IPS DF 19.7 (cell line): Measurements from ENCODE around the gene TNIK.

Experiments used
- DNase-seq: peaks from one replicate; pipeline ENCODE4 v3.0.0-alpha.2; 2013; ENCODE audit warnings: low read depth, low spot score

Gene TNIK

GRCh38 chr3:171044835-171045793, 415.1 kb downstream of the TNIK start:
- no peak for DNase-seq

GRCh38 chr3:171044384-171044783, 415.8 kb downstream of the TNIK start:
- no peak for DNase-seq

GRCh38 chr3:171039674-171040073, 420.5 kb downstream of the TNIK start:
- no peak for DNase-seq

GRCh38 chr3:171038342-171038741, 421.9 kb downstream of the TNIK start:
- DNase-seq = no peak

GRCh38 chr3:171028779-171029232, 431.4 kb downstream of the TNIK start:
- DNase-seq = no peak

GRCh38 chr3:171028025-171028778, 432.0 kb downstream of the TNIK start:
- peak; percentile 40 for DNase-seq

GRCh38 chr3:171026597-171027293, 433.5 kb downstream of the TNIK start, which contains the start of gene SLC2A2:
TSS of gene SLC2A2 (minus strand) at chr3:171026720. CDS start at chr3:171026670, 50 bp downstream.
- DNase-seq = no peak

- no peak for DNase-seq
Measured at GRCh38 chr3:171023566-171023965, 436.6 kb downstream of the TNIK start.

- no peak for DNase-seq
Measured at GRCh38 chr3:171021377-171021776, 438.8 kb downstream of the TNIK start.

- no peak for DNase-seq
Measured at GRCh38 chr3:171018156-171018935, 441.9 kb downstream of the TNIK start.

GRCh38 chr3:171013822-171014748, 446.1 kb downstream of the TNIK start:
- DNase-seq = no peak

- no peak for DNase-seq
Measured at GRCh38 chr3:171011873-171012336, 448.3 kb downstream of the TNIK start.
